ENCODE measurements around the gene ATP6V1B1. TPM values are rescaled to one million over a fixed set of nuclear protein-coding genes. Genes with fewer than 3 reads are reported as not detected.
A peak's percentile ranks its signal among the peaks of the same experiment; 100 is the strongest.

Gene ATP6V1B1
- total and polyA plus RNA-seq, 2 of the 13 experiments (the other 11 are each of a cell fraction or from before 2014, with no cell fraction given): 0.58 to 1.6 TPM

DNA sequence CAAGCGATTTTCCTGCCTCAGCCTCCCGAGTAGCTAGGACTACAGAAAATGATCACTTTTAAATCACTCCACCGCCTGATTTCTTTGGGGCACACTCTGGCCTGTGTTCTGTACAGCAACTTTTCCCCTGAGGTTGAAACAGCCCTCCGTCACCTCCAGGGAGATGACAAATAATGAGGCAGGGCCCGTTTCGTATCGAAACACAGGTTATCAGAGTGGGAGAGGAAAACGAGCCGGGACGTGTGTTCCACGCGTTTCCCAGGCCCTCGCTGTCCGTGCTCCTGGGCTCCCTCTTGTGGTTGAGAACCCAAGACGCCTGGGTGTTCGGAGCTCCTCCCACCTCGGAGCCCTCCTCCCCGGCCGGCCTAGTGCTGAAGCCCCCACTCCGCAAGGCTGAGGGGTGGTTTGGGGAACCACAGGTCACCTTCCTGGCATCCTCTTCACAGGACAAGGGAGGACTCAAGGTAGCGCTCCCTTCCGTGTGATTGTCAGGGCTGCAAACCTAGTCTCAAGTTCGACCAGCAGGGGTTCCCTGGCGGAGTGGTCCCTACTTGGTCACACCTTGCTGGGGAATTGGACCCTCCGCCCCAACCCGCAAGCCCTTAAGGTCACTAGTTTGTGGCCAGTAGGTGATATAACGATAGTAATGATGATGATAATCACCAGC, 12.8 kb downstream of the ATP6V1B1 start (continued):
- TF ChIP-seq, protein P1, sequence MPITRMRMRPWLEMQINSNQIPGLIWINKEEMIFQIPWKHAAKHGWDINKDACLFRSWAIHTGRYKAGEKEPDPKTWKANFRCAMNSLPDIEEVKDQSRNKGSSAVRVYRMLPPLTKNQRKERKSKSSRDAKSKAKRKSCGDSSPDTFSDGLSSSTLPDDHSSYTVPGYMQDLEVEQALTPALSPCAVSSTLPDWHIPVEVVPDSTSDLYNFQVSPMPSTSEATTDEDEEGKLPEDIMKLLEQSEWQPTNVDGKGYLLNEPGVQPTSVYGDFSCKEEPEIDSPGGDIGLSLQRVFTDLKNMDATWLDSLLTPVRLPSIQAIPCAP (CRISPR knock-in tag; IDR thresholded peaks at IDR 0.05; ENCODE audit: low read depth): 0 out of 2 replicates have a peak, but pooled peaks have one; percentile 48
- 0 out of 2 replicates have a peak, but pooled peaks have one; percentile 54 for TF ChIP-seq MEIS1 (CRISPR knock-in tag; IDR thresholded peaks at IDR 0.05; ENCODE audit: borderline replicate concordance)
- TF ChIP-seq NFIC (IDR thresholded peaks at IDR 0.05; ENCODE audit: low read length): no peak
- TF ChIP-seq ATF7 (IDR thresholded peaks at IDR 0.05): no peak
- 0 out of 2 replicates have a peak, but pooled peaks have one; percentile 53 for TF ChIP-seq ATF7 (CRISPR knock-in tag; IDR thresholded peaks at IDR 0.05)
- TF ChIP-seq HDAC2 (CRISPR knock-in tag; IDR thresholded peaks at IDR 0.05): 0 out of 2 replicates have a peak, but pooled peaks have one; percentile 15
- peak; percentile 84 for TF ChIP-seq MTF2 (CRISPR knock-in tag; IDR thresholded peaks at IDR 0.05; ENCODE audit: borderline replicate concordance)
- TF ChIP-seq NFKB2 (CRISPR knock-in tag; IDR thresholded peaks at IDR 0.05; ENCODE audit: borderline replicate concordance): peak; percentile 72; the same call in 1 of the 2 replicates
- peak; percentile 98 for TF ChIP-seq ZNF263 (CRISPR knock-in tag; IDR thresholded peaks at IDR 0.05)
- TF ChIP-seq GPN1 (CRISPR knock-in tag; IDR thresholded peaks at IDR 0.05; ENCODE audit: borderline replicate concordance): no peak
- no peak for TF ChIP-seq ZNF10 (CRISPR knock-in tag; IDR thresholded peaks at IDR 0.05; ENCODE audit: borderline replicate concordance, low read depth)
- TF ChIP-seq ATF5 (CRISPR knock-in tag; IDR thresholded peaks at IDR 0.05; ENCODE audit: low read depth): peak; percentile 46
- no peak for TF ChIP-seq KDM6A (CRISPR knock-in tag; IDR thresholded peaks at IDR 0.05; ENCODE audit: low read depth)
- TF ChIP-seq PREB (CRISPR knock-in tag; IDR thresholded peaks at IDR 0.05): 0 out of 2 replicates have a peak, but pooled peaks have one; percentile 77
- TF ChIP-seq ZNF501 (CRISPR knock-in tag; IDR thresholded peaks at IDR 0.05): peak; percentile 87
- peak; percentile 29; the same call in 1 of the 2 replicates for TF ChIP-seq ARID4A (CRISPR knock-in tag; IDR thresholded peaks at IDR 0.05; ENCODE audit: borderline replicate concordance)
- no peak for TF ChIP-seq SP1 (IDR thresholded peaks at IDR 0.05)
- TF ChIP-seq SP1 (CRISPR knock-in tag; IDR thresholded peaks at IDR 0.05): peak; percentile 68
- no peak for TF ChIP-seq SSRP1 (CRISPR knock-in tag; IDR thresholded peaks at IDR 0.05)
- TF ChIP-seq, protein P2, sequence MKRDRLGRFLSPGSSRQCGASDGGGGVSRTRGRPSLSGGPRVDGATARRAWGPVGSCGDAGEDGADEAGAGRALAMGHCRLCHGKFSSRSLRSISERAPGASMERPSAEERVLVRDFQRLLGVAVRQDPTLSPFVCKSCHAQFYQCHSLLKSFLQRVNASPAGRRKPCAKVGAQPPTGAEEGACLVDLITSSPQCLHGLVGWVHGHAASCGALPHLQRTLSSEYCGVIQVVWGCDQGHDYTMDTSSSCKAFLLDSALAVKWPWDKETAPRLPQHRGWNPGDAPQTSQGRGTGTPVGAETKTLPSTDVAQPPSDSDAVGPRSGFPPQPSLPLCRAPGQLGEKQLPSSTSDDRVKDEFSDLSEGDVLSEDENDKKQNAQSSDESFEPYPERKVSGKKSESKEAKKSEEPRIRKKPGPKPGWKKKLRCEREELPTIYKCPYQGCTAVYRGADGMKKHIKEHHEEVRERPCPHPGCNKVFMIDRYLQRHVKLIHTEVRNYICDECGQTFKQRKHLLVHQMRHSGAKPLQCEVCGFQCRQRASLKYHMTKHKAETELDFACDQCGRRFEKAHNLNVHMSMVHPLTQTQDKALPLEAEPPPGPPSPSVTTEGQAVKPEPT (CRISPR knock-in tag; IDR thresholded peaks at IDR 0.05; ENCODE audit: low read depth): peak; percentile 81
- TF ChIP-seq MEF2D (CRISPR knock-in tag; IDR thresholded peaks at IDR 0.05): peak; percentile 56
- 0 out of 2 replicates have a peak, but pooled peaks have one; percentile 30 for TF ChIP-seq RFXANK (CRISPR knock-in tag; IDR thresholded peaks at IDR 0.05)

Measured in HepG2 (cell line).